NB4 (cell line): Measurements from ENCODE around the gene EPB41L3.

ENCODE experiments used
- POLR2A ChIP-seq: IDR thresholded peaks from 2 replicates; pipeline ENCODE4 v1.6.1; 2011; ENCODE audit warnings: mild to moderate bottlenecking; ENCODE audit not compliant: insufficient read length; ENCODE audit errors: extremely low read depth
- TF ChIP-seq, protein P1 (sequence below): IDR thresholded peaks from 2 replicates; pipeline ENCODE4 v1.6.1; 2011; ENCODE audit warnings: low read depth, low read length
- TF ChIP-seq, protein P2 (sequence below): IDR thresholded peaks from one replicate; pipeline ENCODE4 v1.5.1; 2012; ENCODE audit warnings: low read depth, low read length

DNA sequence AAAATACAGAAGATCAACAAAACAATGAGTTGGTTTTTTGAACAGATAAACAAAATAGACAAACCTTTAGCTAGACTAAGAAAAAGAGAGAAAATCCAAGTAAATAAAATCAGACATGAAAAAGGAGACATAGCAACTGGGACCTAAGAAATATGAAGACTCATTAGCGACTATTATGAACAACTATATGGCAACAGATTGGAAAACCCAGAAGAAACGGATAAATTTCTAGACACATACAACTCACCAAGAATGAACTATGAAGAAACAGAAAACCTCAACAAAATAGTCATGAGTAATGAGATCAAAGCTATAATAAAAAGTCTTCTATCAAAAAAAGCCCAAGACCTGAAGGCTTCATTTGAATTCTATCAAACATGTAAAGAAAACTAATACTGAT lies 59.3 kb downstream of the EPB41L3 start:
- no peak for TF ChIP-seq POLR2A
- TF ChIP-seq, protein P1, sequence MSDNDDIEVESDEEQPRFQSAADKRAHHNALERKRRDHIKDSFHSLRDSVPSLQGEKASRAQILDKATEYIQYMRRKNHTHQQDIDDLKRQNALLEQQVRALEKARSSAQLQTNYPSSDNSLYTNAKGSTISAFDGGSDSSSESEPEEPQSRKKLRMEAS, result no peak
- TF ChIP-seq, protein P2, sequence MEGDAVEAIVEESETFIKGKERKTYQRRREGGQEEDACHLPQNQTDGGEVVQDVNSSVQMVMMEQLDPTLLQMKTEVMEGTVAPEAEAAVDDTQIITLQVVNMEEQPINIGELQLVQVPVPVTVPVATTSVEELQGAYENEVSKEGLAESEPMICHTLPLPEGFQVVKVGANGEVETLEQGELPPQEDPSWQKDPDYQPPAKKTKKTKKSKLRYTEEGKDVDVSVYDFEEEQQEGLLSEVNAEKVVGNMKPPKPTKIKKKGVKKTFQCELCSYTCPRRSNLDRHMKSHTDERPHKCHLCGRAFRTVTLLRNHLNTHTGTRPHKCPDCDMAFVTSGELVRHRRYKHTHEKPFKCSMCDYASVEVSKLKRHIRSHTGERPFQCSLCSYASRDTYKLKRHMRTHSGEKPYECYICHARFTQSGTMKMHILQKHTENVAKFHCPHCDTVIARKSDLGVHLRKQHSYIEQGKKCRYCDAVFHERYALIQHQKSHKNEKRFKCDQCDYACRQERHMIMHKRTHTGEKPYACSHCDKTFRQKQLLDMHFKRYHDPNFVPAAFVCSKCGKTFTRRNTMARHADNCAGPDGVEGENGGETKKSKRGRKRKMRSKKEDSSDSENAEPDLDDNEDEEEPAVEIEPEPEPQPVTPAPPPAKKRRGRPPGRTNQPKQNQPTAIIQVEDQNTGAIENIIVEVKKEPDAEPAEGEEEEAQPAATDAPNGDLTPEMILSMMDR, result no peak
